Measurements from ENCODE around the gene HLA-DQB1.
"Not testable (repeated sequence)": the region's sequence is repeated elsewhere in the genome, so short reads cannot be mapped to it uniquely, and the experiment has no call there.

Gene HLA-DQB1

GRCh38 chr6:32643904-32644303 is 22.6 kb downstream of the HLA-DQB1 start:
- H3K4me3 ChIP-seq (ENCODE audit: low read depth, low read length): no peak overlapping the region
- TF ChIP-seq, protein P1, sequence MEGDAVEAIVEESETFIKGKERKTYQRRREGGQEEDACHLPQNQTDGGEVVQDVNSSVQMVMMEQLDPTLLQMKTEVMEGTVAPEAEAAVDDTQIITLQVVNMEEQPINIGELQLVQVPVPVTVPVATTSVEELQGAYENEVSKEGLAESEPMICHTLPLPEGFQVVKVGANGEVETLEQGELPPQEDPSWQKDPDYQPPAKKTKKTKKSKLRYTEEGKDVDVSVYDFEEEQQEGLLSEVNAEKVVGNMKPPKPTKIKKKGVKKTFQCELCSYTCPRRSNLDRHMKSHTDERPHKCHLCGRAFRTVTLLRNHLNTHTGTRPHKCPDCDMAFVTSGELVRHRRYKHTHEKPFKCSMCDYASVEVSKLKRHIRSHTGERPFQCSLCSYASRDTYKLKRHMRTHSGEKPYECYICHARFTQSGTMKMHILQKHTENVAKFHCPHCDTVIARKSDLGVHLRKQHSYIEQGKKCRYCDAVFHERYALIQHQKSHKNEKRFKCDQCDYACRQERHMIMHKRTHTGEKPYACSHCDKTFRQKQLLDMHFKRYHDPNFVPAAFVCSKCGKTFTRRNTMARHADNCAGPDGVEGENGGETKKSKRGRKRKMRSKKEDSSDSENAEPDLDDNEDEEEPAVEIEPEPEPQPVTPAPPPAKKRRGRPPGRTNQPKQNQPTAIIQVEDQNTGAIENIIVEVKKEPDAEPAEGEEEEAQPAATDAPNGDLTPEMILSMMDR (IDR thresholded peaks at IDR 0.05; ENCODE audit: low read depth, low read length, missing control alignments): no peak
- DNase-seq (ENCODE audit: low read depth): no peak

DNA sequence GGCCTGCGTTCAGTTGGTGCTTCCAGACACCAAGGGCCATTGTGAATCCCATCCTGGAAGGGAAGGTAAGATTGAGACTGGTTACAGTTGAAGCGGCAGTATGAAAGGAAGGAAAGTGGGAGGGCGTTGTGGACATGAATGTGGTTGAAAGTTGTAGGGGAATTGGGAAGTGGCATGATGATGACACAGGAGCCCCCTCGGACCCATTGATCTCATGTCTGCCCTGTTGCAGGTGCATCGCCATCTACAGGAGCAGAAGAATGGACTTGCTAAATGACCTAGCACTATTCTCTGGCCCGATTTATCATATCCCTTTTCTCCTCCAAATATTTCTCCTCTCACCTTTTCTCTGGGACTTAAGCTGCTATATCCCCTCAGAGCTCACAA is 23.7 kb downstream of the HLA-DQB1 start:
- DNase-seq (ENCODE audit: low read depth): no peak
- TF ChIP-seq, protein P1 (IDR thresholded peaks at IDR 0.05; ENCODE audit: low read depth, low read length, missing control alignments): no peak
- no peak overlapping the region for H3K4me3 ChIP-seq (ENCODE audit: low read depth, low read length)

DNA sequence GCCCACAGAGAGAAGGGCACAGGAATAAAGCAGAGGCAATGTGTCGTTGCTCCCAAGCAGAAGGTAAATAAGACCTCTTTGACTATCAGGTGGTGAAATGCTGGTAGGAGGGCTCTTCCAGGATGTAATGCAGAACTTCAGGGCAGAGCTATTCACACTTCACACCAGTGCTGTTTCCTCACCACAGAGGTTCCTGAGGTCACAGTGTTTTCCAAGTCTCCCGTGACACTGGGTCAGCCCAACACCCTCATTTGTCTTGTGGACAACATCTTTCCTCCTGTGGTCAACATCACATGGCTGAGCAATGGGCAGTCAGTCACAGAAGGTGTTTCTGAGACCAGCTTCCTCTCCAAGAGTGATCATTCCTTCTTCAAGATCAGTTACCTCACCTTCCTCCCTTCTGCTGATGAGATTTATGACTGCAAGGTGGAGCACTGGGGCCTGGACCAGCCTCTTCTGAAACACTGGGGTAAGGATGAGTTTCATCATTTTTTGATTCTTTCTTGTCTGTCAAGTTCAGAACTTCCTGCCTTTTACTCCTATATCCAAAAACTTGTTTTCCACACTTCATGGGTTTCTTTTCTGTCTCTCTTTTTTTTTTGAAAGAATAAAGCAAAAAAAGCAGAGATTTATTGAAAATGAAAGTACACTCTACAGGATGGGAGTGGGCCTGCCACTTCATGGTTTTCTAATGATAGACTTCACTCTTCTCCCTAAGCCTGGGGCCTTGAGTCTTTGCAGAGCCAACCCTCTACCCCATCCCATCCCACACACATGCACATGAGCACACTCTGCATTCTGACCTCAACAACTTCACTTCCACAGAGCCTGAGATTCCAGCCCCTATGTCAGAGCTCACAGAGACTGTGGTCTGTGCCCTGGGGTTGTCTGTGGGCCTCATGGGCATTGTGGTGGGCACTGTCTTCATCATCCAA is 24.4 kb downstream of the HLA-DQB1 start:
- H3K4me3 ChIP-seq (ENCODE audit: low read depth, low read length); DNase-seq (ENCODE audit: low read depth): not testable (repeated sequence)

GRCh38 chr6:32641122-32641521 is 25.3 kb downstream of the HLA-DQB1 start:
- TF ChIP-seq, protein P1 (IDR thresholded peaks at IDR 0.05; ENCODE audit: low read depth, low read length, missing control alignments): no peak
- no peak for DNase-seq (ENCODE audit: low read depth)
- H3K4me3 ChIP-seq (ENCODE audit: low read depth, low read length): no peak overlapping the region; the same call in 1 of the 2 replicates

- no peak for DNase-seq (ENCODE audit: low read depth)
- TF ChIP-seq, protein P1 (IDR thresholded peaks at IDR 0.05; ENCODE audit: low read depth, low read length, missing control alignments): no peak
- H3K4me3 ChIP-seq (ENCODE audit: low read depth, low read length): peak overlapping the region; percentile 72
Measured at GRCh38 chr6:32639440-32640394, 26.7 kb downstream of the HLA-DQB1 start.

GRCh38 chr6:32638532-32639219 is 27.8 kb downstream of the HLA-DQB1 start:
- H3K4me3 ChIP-seq (ENCODE audit: low read depth, low read length): peak overlapping the region; percentile 72
- DNase-seq (ENCODE audit: low read depth): no peak

More at GRCh38 chr6:32638532-32639219, 27.8 kb downstream of the HLA-DQB1 start:
- TF ChIP-seq, protein P1 (IDR thresholded peaks at IDR 0.05; ENCODE audit: low read depth, low read length, missing control alignments): peak; percentile 12
